ENCODE data around the gene STEAP4. TPM values are rescaled to one million over a fixed set of nuclear protein-coding genes. Genes with fewer than 3 reads are reported as not detected.

STEAP4 gene
- total RNA-seq, 1 experiment from 2014 or later = 0.17 TPM

DNA sequence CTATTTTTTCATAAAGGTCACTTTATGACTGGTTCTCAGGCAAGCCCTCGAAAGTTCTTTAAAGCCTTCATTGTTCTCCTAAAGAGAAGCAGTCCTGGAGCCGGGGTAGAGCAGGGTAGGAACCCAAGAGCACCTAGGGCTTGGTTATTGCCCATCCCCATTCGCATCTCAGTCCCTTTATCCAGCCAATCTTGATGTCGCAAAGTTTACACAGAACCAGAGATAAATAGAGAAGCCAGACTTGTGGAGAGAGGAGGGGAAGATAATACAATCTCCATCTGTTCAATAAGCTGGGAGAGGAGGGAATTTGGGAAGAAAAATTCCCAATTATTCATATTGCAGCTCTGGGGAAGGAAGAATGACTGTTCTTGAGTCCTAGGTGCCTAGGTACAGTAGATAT, 80.5 kb downstream of the STEAP4 start (continued):
- TF ChIP-seq, protein P1, sequence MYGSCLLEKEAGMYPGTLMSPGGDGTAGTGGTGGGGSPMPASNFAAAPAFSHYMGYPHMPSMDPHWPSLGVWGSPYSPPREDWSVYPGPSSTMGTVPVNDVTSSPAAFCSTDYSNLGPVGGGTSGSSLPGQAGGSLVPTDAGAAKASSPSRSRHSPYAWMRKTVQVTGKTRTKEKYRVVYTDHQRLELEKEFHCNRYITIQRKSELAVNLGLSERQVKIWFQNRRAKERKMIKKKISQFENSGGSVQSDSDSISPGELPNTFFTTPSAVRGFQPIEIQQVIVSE (CRISPR knock-in tag; IDR thresholded peaks at IDR 0.05; ENCODE audit: borderline replicate concordance) = no peak
- TF ChIP-seq ELF4 (CRISPR knock-in tag; IDR thresholded peaks at IDR 0.05; ENCODE audit: low read depth) (no peak), NFYB (CRISPR knock-in tag; conservative IDR thresholded peaks at IDR 0.05; ENCODE audit: low read depth) (no peak), JAZF1 (CRISPR knock-in tag; IDR thresholded peaks at IDR 0.05) (no peak), RORB (CRISPR knock-in tag; IDR thresholded peaks at IDR 0.05) (no peak), SMAD3 (CRISPR knock-in tag; IDR thresholded peaks at IDR 0.05; ENCODE audit: borderline replicate concordance) (no peak), EMX1 (CRISPR knock-in tag; IDR thresholded peaks at IDR 0.05) (no peak)
- TF ChIP-seq, protein P2, sequence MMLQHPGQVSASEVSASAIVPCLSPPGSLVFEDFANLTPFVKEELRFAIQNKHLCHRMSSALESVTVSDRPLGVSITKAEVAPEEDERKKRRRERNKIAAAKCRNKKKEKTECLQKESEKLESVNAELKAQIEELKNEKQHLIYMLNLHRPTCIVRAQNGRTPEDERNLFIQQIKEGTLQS (CRISPR knock-in tag; conservative IDR thresholded peaks at IDR 0.05) = no peak
- TF ChIP-seq, protein P3, sequence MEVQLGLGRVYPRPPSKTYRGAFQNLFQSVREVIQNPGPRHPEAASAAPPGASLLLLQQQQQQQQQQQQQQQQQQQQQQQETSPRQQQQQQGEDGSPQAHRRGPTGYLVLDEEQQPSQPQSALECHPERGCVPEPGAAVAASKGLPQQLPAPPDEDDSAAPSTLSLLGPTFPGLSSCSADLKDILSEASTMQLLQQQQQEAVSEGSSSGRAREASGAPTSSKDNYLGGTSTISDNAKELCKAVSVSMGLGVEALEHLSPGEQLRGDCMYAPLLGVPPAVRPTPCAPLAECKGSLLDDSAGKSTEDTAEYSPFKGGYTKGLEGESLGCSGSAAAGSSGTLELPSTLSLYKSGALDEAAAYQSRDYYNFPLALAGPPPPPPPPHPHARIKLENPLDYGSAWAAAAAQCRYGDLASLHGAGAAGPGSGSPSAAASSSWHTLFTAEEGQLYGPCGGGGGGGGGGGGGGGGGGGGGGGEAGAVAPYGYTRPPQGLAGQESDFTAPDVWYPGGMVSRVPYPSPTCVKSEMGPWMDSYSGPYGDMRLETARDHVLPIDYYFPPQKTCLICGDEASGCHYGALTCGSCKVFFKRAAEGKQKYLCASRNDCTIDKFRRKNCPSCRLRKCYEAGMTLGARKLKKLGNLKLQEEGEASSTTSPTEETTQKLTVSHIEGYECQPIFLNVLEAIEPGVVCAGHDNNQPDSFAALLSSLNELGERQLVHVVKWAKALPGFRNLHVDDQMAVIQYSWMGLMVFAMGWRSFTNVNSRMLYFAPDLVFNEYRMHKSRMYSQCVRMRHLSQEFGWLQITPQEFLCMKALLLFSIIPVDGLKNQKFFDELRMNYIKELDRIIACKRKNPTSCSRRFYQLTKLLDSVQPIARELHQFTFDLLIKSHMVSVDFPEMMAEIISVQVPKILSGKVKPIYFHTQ (CRISPR knock-in tag; IDR thresholded peaks at IDR 0.05) = no peak
- TF ChIP-seq, protein P4, sequence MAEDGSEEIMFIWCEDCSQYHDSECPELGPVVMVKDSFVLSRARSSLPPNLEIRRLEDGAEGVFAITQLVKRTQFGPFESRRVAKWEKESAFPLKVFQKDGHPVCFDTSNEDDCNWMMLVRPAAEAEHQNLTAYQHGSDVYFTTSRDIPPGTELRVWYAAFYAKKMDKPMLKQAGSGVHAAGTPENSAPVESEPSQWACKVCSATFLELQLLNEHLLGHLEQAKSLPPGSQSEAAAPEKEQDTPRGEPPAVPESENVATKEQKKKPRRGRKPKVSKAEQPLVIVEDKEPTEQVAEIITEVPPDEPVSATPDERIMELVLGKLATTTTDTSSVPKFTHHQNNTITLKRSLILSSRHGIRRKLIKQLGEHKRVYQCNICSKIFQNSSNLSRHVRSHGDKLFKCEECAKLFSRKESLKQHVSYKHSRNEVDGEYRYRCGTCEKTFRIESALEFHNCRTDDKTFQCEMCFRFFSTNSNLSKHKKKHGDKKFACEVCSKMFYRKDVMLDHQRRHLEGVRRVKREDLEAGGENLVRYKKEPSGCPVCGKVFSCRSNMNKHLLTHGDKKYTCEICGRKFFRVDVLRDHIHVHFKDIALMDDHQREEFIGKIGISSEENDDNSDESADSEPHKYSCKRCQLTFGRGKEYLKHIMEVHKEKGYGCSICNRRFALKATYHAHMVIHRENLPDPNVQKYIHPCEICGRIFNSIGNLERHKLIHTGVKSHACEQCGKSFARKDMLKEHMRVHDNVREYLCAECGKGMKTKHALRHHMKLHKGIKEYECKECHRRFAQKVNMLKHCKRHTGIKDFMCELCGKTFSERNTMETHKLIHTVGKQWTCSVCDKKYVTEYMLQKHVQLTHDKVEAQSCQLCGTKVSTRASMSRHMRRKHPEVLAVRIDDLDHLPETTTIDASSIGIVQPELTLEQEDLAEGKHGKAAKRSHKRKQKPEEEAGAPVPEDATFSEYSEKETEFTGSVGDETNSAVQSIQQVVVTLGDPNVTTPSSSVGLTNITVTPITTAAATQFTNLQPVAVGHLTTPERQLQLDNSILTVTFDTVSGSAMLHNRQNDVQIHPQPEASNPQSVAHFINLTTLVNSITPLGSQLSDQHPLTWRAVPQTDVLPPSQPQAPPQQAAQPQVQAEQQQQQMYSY (CRISPR knock-in tag; IDR thresholded peaks at IDR 0.05) = no peak
- TF ChIP-seq, protein P5, sequence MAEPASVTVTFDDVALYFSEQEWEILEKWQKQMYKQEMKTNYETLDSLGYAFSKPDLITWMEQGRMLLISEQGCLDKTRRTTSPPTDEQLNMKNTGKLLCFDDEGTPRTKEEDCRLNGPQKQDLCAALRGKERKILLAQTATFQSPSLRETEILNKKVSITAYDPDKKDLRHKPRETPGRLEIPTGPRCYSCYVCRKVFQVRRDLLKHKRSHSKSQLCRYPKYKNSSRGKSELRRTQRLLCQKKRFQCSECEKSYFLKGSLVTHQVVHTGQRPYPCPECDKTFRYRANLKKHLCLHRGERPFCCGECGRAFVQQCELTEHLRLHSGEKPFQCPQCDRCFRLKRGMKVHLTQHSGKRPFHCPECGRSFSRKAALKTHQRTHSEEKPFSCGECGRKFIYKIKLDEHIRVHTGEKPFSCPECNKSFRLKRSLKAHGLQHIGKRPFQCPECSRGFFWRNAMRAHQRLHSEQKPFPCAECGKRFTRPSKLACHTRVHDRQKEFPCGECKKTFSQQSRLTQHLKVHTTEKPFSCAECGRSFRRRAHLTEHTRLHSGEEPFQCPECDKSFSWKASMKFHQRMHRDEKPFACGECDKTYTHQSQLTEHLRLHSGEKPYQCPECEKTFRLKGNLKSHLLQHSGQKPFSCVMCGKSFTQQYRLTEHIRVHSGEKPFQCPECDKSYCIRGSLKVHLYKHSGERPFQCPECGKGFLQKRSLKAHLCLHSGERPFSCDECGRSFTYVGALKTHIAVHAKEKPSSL (CRISPR knock-in tag; conservative IDR thresholded peaks at IDR 0.05) = no peak

DNA sequence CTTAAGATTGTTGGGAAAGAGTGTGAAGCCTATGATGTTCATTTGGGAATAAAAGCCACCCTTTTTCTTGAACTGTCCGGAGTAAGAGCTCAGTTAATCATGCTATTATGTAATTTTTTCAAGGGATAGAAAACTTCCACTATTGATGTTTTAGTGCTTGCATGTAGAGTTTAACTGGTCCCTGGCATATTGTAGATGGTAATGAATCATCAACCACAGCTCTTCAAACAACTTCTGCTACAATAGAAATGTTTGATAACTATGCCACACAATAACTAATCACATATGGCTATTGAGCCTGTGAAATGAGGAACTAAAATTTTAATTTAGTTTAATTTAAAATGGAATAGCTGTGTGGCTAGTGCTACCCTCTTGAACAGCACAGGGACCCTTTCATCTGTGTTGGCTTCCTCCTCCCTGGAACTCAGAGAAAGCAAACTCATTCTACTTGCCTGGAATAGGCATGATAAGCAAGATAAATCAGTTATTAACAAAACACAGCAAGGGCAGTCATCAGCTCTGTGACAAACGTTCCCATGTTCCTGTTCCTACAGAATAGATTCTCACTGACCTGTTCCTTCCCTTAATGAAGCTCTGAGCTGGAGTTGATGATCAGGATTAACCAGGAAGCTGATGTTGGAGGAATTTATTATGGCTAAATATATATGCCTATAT, 82.0 kb downstream of the STEAP4 start:
- POLR2A ChIA-PET = interaction anchor here (0.5 kb wide), 1 partner anchor 290 kb away, joined by 4 read pairs; no protein-coding TSS in a partner anchor
- no peak for TF ChIP-seq NFATC4 (CRISPR knock-in tag; IDR thresholded peaks at IDR 0.05)
- TF ChIP-seq TEAD4 (CRISPR knock-in tag; IDR thresholded peaks at IDR 0.05) = no peak
- TF ChIP-seq NR3C1 (CRISPR knock-in tag; conservative IDR thresholded peaks at IDR 0.05; ENCODE audit: low read depth) = no peak
- TF ChIP-seq HMGA2 (CRISPR knock-in tag; IDR thresholded peaks at IDR 0.05) = no peak

More for the DNA sequence above, 82.0 kb downstream of the STEAP4 start:
- H3K4me3 Mint-ChIP-seq = no peak overlapping the region
- H3K36me3 Mint-ChIP-seq = no peaks in the 10 kb centered on the region
- H3K27me3 Mint-ChIP-seq (ENCODE audit: low read depth) = no peaks in the 10 kb centered on the region
- H3K4me1 Mint-ChIP-seq = peaks cover 10% of the 10 kb centered on the region
- CTCF ChIA-PET = interaction anchor here (1.2 kb wide), 1 partner anchor 18 kb away, joined by 3 read pairs; no protein-coding TSS in a partner anchor
- no peak overlapping the region for H3K27ac Mint-ChIP-seq
- DNase-seq (ENCODE audit: low spot score) (no peak), ATAC-seq (no peak)
- H3K9me3 Mint-ChIP-seq = no peaks in the 10 kb centered on the region; the same call in 1 of the 2 replicates
